HepG2 (cell line): ENCODE data around the gene ACSF3. TPM values are rescaled to one million over a fixed set of nuclear protein-coding genes. Genes with fewer than 3 reads are reported as not detected.
A peak's percentile ranks its signal among the peaks of the same experiment; 100 is the strongest.

ENCODE experiments used
- AGO2 ChIP-seq: fragments of 200-400 bp; formaldehyde crosslinking; optimal IDR thresholded peaks from 2 replicates; pipeline ENCODE3; 2017; ENCODE audit warnings: mild to moderate bottlenecking, low read depth, low read length, moderate library complexity
- ARNTL ChIP-seq: sonication (generic); formaldehyde crosslinking; IDR thresholded peaks from 2 replicates; pipeline ENCODE4 v1.4.0; 2020; ENCODE audit warnings: mild to moderate bottlenecking, missing genetic modification reagents
- KDM2A ChIP-seq: sonication (generic); formaldehyde crosslinking; IDR thresholded peaks from 2 replicates; pipeline ENCODE4 v1.4.0; 2020; ENCODE audit warnings: low read depth, missing genetic modification reagents, borderline replicate concordance
- ONECUT2 ChIP-seq: sonication (generic); formaldehyde crosslinking; IDR thresholded peaks from 2 replicates; pipeline ENCODE4 v1.4.0; 2020; ENCODE audit warnings: missing genetic modification reagents
- PHF20 ChIP-seq: sonication (generic); formaldehyde crosslinking; IDR thresholded peaks from 2 replicates; pipeline ENCODE4 v1.5.0; 2020; ENCODE audit warnings: mild to moderate bottlenecking, missing genetic modification reagents
- PHF21A ChIP-seq: sonication (generic); formaldehyde crosslinking; IDR thresholded peaks from 2 replicates; pipeline ENCODE4 v1.5.0; 2020; ENCODE audit warnings: mild to moderate bottlenecking, missing genetic modification reagents
- ZEB1 ChIP-seq: IDR thresholded peaks from 2 replicates; pipeline ENCODE4 v1.6.1; 2012; ENCODE audit warnings: mild to moderate bottlenecking, low read depth, inconsistent platforms; ENCODE audit not compliant: insufficient replicate concordance
- ZNF225 ChIP-seq: sonication (generic); formaldehyde crosslinking; IDR thresholded peaks from 2 replicates; pipeline ENCODE4 v1.4.0; 2020; ENCODE audit warnings: mild to moderate bottlenecking, missing genetic modification reagents
- ZNF720 ChIP-seq: sonication (generic); formaldehyde crosslinking; IDR thresholded peaks from 2 replicates; pipeline ENCODE4 v1.4.0; 2020; ENCODE audit warnings: missing genetic modification reagents
- polyA plus RNA-seq, 8 experiments: library from polyadenylated mRNA; depleted of rRNA in 3 of 8; stranded (reverse) in 7 of 8; unstranded in 1 of 8; fragments of >200 nt; fragmentation: Illumina TruSeq in 4 of 8; extraction: Trizol in 4 of 8; gene quantifications; 2 replicates each; pipeline versions ENCODE4 v1.2.1 to v1.2.3, GENCODE V29; 2011 to 2016; ENCODE audit warnings: low read depth in 4 of 8, missing spikeins in 1 of 8, mixed read lengths in 1 of 8; ENCODE audit not compliant: insufficient read depth in 1 of 8
- total RNA-seq, 5 experiments: library from RNA; depleted of rRNA; stranded (reverse); fragments of >200 nt; fragmentation: Illumina TruSeq; extraction: Trizol; gene quantifications; 2 replicates each; pipeline ENCODE4 v1.2.3, GENCODE V29; 2016; ENCODE audit warnings: low read depth in 1 of 5
- TF ChIP-seq, protein P1 (sequence below): fragments of 450-650 bp; IDR thresholded peaks from 2 replicates; pipeline ENCODE4 v1.6.1; 2016
- TF ChIP-seq, protein P2 (sequence below): sonication (generic); formaldehyde crosslinking; IDR thresholded peaks from 2 replicates; pipeline ENCODE4 v1.4.0; 2020; ENCODE audit warnings: missing genetic modification reagents

Gene ACSF3
- total and polyA plus RNA-seq, 2 of the 13 experiments (the other 11 are each of a cell fraction or from before 2014, with no cell fraction given): 14.9 to 30.6 TPM

DNA sequence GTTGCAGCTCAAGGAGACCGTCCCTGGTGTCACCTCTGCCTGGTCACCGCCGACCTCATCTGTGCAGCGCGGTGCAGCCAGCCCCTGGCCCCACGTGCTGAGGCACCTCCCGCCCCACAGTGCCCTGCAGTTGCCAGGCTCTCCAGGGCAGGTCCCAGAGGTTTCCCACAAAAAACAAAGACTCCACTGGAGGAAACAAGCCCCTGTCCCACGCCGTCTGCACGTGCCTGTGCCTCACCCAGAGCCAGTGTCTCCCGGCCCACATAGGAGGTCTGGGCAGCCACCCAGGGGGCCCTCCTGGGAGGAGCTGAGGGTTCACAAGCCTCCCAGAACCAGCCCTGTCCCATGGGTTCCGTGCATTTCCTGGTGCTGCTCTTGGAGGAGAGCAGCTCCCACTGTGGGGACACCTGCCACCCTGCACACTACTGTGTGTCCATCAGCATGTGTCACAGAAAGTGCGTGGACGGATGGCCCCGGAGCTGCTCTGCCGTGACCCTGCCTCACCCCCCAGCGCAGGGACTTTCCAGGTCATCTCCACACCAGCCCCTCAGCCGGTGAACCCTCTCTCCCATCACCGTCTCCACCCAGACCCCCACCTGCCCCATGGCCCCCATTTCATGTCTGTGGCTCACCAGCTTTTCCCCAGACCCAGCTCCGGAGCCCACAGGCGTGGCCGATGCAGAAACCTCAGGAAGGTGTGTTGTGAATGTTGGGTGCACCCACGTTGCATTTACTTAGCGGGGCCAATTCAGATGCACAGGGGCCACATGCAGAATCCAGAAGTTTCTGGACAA lies 60.9 kb downstream of the ACSF3 start (continued):
- TF ChIP-seq ONECUT2 (CRISPR knock-in tag): no peak
- no peak for TF ChIP-seq ZEB1
- peak; percentile 45; the same call in 1 of the 2 replicates for TF ChIP-seq KDM2A
- no peak for TF ChIP-seq ZNF720 (CRISPR knock-in tag)
- TF ChIP-seq, protein P1, sequence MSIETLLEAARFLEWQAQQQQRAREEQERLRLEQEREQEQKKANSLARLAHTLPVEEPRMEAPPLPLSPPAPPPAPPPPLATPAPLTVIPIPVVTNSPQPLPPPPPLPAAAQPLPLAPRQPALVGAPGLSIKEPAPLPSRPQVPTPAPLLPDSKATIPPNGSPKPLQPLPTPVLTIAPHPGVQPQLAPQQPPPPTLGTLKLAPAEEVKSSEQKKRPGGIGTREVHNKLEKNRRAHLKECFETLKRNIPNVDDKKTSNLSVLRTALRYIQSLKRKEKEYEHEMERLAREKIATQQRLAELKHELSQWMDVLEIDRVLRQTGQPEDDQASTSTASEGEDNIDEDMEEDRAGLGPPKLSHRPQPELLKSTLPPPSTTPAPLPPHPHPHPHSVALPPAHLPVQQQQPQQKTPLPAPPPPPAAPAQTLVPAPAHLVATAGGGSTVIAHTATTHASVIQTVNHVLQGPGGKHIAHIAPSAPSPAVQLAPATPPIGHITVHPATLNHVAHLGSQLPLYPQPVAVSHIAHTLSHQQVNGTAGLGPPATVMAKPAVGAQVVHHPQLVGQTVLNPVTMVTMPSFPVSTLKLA: no peak
- TF ChIP-seq PHF21A: 0 out of 2 replicates have a peak, but pooled peaks have one; percentile 21
- no peak for TF ChIP-seq ARNTL (CRISPR knock-in tag)
- TF ChIP-seq ZNF225 (CRISPR knock-in tag): peak; percentile 17; the same call in 1 of the 2 replicates
- TF ChIP-seq PHF20 (CRISPR knock-in tag): no peak
- TF ChIP-seq AGO2: peak; percentile 86
- TF ChIP-seq, protein P2, sequence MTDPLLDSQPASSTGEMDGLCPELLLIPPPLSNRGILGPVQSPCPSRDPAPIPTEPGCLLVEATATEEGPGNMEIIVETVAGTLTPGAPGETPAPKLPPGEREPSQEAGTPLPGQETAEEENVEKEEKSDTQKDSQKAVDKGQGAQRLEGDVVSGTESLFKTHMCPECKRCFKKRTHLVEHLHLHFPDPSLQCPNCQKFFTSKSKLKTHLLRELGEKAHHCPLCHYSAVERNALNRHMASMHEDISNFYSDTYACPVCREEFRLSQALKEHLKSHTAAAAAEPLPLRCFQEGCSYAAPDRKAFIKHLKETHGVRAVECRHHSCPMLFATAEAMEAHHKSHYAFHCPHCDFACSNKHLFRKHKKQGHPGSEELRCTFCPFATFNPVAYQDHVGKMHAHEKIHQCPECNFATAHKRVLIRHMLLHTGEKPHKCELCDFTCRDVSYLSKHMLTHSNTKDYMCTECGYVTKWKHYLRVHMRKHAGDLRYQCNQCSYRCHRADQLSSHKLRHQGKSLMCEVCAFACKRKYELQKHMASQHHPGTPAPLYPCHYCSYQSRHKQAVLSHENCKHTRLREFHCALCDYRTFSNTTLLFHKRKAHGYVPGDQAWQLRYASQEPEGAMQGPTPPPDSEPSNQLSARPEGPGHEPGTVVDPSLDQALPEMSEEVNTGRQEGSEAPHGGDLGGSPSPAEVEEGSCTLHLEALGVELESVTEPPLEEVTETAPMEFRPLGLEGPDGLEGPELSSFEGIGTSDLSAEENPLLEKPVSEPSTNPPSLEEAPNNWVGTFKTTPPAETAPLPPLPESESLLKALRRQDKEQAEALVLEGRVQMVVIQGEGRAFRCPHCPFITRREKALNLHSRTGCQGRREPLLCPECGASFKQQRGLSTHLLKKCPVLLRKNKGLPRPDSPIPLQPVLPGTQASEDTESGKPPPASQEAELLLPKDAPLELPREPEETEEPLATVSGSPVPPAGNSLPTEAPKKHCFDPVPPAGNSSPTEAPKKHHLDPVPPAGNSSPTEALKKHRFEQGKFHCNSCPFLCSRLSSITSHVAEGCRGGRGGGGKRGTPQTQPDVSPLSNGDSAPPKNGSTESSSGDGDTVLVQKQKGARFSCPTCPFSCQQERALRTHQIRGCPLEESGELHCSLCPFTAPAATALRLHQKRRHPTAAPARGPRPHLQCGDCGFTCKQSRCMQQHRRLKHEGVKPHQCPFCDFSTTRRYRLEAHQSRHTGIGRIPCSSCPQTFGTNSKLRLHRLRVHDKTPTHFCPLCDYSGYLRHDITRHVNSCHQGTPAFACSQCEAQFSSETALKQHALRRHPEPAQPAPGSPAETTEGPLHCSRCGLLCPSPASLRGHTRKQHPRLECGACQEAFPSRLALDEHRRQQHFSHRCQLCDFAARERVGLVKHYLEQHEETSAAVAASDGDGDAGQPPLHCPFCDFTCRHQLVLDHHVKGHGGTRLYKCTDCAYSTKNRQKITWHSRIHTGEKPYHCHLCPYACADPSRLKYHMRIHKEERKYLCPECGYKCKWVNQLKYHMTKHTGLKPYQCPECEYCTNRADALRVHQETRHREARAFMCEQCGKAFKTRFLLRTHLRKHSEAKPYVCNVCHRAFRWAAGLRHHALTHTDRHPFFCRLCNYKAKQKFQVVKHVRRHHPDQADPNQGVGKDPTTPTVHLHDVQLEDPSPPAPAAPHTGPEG (CRISPR knock-in tag): no peak
